Heart right ventricle (tissue), 16 donors: ENCODE data around the gene ZC3H12D. TPM values are rescaled to one million over a fixed set of nuclear protein-coding genes. Genes with fewer than 3 reads are reported as not detected.
A peak's percentile ranks its signal among the peaks of the same experiment; 100 is the strongest.

Experiments used
- ATAC-seq, 8 donors: fragments of 200-7000 bp; cut with Tn5 transposase; one replicate each; pipeline ENCODE4 v1.9.1; 2020; ENCODE audit warnings: mild to moderate bottlenecking in 8 of 8, moderate library complexity in 8 of 8, moderate number of reproducible peaks in 1 of 8
- DNase-seq, 2 donors: peaks; one replicate each; pipeline ENCODE4 v3.0.0-alpha.2; 2020
- H3K27ac ChIP-seq, 10 donors: fragments of 200-600 bp; sonication (generic) in 2 of 10; one replicate each; pipeline versions ENCODE4 v1.5.0 to v1.8.0; 2020 to 2022; ENCODE audit warnings: mild to moderate bottlenecking in 3 of 10
- H3K27me3 ChIP-seq, 7 donors: fragments of 200-600 bp; one replicate each; pipeline ENCODE4 v1.8.0; 2021 to 2022; ENCODE audit warnings: mild to moderate bottlenecking in 2 of 7
- H3K36me3 ChIP-seq, 9 donors: fragments of 200-600 bp; sonication (generic) in 1 of 9; one replicate each; pipeline versions ENCODE4 v1.5.0 to v1.8.0; 2020 to 2022; ENCODE audit warnings: mild to moderate bottlenecking in 2 of 9
- H3K4me1 ChIP-seq, 9 donors: fragments of 200-600 bp; sonication (generic) in 1 of 9; one replicate each; pipeline versions ENCODE4 v1.5.0 to v1.8.0; 2020 to 2022; ENCODE audit warnings: mild to moderate bottlenecking in 4 of 9
- H3K4me3 ChIP-seq, 10 donors: fragments of 200-600 bp; sonication (generic) in 2 of 10; one replicate each; pipeline versions ENCODE4 v1.5.0 to v1.8.0; 2020 to 2022; ENCODE audit warnings: mild to moderate bottlenecking in 7 of 10, moderate library complexity in 2 of 10
- H3K9me3 ChIP-seq, 11 donors: fragments of 200-600 bp in 10 of 11; sonication (generic) in 2 of 11; one replicate each; pipeline versions ENCODE4 v1.5.0 to v1.8.0; 2013 to 2022; ENCODE audit warnings: mild to moderate bottlenecking in 2 of 11, control low read depth in 1 of 11, moderate library complexity in 1 of 11
- whole genome bisulfite sequencing, 2 donors: extraction: QIAGEN DNeasy Blood & Tissue Kit; methylation state at CpG; one replicate each; pipeline ENCODE4 v1.1.7; 2013; ENCODE audit warnings: inconsistent platforms in 1 of 2; 5-methylcytosine and 5-hydroxymethylcytosine counted together
- intact Hi-C, 10 donors: fragments of 100-400 bp; cut with DNase I; formaldehyde crosslinking; loops; one replicate each; pipeline versions ENCODE4 v1.11.1 to v1.14.2; 2022
- polyA plus RNA-seq, 2 donors: library from polyadenylated mRNA; stranded (reverse); fragments of 200-250 nt; gene quantifications; one replicate each; pipeline ENCODE4 v1.2.3, GENCODE V29; 2013
- total RNA-seq, 10 donors: library from RNA; stranded (reverse); fragmentation: NEBNext Ultra II Directional in 3 of 10; extraction: Animal tissue kit (Norgen Biotek cat#: 25700) in 3 of 10; gene quantifications; one replicate each; pipeline versions ENCODE4 v1.2.1 to v1.2.4, GENCODE V29; 2021 to 2023
- TF ChIP-seq, protein P1 (sequence below), 9 donors: fragments of 200-600 bp; sonication (generic) in 2 of 9; IDR thresholded peaks; one replicate each; pipeline versions ENCODE4 v1.5.0 to v1.8.0; 2021 to 2022; ENCODE audit warnings: antibody characterized with exemption in 9 of 9, mild to moderate bottlenecking in 5 of 9, moderate library complexity in 1 of 9
- donor health status: Arrhythmogenic right ventricular cardiomyopathy.
- donor health status: ischemic (EF 13 %, LVEDD 7.1; RV severe dilation, severe dysfunction).
- donor health status: healthy with polysubstance abuse.
- donor health status: DM: no; HTN: yes; CAD: no.
- donor health status: DM: no; HTN: no; CAD: no.
- donor health status: ischemic (EF 25% LVEDD 6.9; RV normal size, moderate dysfunction).
- donor health status: ischemic (EF 25% LVEDD 5.7; RV mildly dilated, moderate dysfunction).
- donor health status: healthy.
- donor health status: DM: yes; HTN: yes; CAD: no.
- donor health status: Ischemic cardiomyopathy.
- donor health status: ischemic (EF 35%, LVEDD 5.7; RV mildly dilated, moderate dysfunction).
- donor health status: nonischemic (EF 11% LVEDD 7.7; RV severe dilation, severe dysfunction).
- donor health status: DM: yes; HTN: yes; CAD: no.
- donor health status: PGD.
- donor health status: ischemic (EF 29% LVEDD 5.4; RV normal size, mild dysfunction).
- donor health status: nonischemic (EF 23%, LVEDD 6.1; RV moderate dilation, normal function).

Gene ZC3H12D
- total and polyA plus RNA-seq, 12 donors: 0.14 to 1.2 (median 0.31) TPM

DNA sequence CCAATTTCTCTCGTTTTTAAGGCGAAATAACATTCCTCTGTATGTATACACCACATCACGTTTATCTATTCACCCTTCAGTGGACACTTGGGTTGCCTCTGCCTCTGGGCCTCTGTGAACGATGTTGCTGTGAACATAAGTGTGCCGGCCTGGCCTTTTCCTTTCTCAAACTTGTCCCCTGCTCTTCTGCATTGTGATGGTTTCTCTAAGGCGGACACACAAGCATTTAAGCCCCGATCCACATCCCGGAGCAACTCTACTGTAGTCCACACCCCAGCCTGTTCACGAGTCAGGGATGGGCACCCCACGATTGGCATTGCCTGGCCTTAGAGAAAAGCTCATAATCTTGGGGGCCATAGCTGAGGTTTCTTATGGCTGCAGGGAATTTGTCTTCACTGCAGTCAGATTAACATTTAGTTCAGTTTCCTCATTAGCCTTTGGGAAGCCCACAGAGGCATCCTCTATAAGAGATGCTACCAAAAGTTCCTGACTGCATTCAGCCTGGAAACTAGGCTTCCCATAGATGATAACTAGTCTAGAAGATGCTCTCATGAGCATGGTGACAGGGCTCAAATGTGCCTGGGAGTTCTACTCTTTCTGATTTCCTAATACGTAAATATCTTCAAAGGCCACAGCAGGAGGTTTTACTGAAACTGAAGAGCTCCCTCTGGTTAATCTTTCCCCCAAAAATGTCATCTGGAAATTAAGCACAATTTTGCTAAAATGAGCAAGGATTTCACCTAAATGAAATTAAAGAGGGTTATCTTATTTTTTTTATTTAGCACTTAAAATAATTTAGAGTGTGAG, 762 bp downstream of the ZC3H12D start:
- ATAC-seq (no peak), DNase-seq (no peak)
- TF ChIP-seq, protein P1, sequence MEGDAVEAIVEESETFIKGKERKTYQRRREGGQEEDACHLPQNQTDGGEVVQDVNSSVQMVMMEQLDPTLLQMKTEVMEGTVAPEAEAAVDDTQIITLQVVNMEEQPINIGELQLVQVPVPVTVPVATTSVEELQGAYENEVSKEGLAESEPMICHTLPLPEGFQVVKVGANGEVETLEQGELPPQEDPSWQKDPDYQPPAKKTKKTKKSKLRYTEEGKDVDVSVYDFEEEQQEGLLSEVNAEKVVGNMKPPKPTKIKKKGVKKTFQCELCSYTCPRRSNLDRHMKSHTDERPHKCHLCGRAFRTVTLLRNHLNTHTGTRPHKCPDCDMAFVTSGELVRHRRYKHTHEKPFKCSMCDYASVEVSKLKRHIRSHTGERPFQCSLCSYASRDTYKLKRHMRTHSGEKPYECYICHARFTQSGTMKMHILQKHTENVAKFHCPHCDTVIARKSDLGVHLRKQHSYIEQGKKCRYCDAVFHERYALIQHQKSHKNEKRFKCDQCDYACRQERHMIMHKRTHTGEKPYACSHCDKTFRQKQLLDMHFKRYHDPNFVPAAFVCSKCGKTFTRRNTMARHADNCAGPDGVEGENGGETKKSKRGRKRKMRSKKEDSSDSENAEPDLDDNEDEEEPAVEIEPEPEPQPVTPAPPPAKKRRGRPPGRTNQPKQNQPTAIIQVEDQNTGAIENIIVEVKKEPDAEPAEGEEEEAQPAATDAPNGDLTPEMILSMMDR (IDR thresholded peaks at IDR 0.05): no peak
- H3K4me1 ChIP-seq: peaks cover 0 to 54% (median 28%) of the 10 kb centered on the region in 9 donors
- H3K36me3 ChIP-seq: no peaks in the 10 kb centered on the region
- peak overlapping the region in 4 of 10 donors; percentile 5 to 58 (median 20) for H3K4me3 ChIP-seq
- intact Hi-C loops: no loop called here
- peaks cover 0 to 10% (median 0%) of the 10 kb centered on the region in 7 donors for H3K27me3 ChIP-seq
- peak overlapping the region in 8 of 10 donors; percentile 42 to 94 (median 77) for H3K27ac ChIP-seq
- no peaks in the 10 kb centered on the region for H3K9me3 ChIP-seq
- WGBS, 2 donors: 87 to 95% methylated on average over 11 of the region's 11 CpGs

DNA sequence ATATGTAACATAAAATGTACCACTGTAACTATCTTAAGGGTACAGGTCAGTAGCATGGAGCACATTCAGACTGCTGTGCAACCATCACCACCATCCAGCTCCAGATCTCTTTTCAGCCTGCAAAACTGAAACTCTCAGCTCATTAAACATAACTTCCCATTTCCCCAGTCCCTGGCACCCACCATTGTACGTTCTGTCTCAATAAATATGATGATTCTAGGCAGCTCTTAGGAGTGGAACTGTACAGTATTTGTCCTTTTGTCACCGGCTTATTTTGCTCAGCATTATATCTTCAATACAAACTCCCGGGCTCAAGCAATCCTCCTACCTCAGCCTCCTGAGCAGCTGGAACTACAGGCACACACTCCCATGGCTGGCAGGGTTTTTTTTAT, 1.5 kb downstream of the ZC3H12D start:
- peaks cover 0 to 13% (median 0%) of the 10 kb centered on the region in 7 donors for H3K27me3 ChIP-seq
- WGBS, 2 donors: 78 to 84% methylated on average over 3 of the region's 3 CpGs
- DNase-seq (no peak), ATAC-seq (peak in 1 of 8 donors; percentile 42)
- H3K4me3 ChIP-seq: peak overlapping the region in 2 of 10 donors; percentile 10 to 58
- peak overlapping the region in 7 of 10 donors; percentile 69 to 94 (median 78) for H3K27ac ChIP-seq
- H3K36me3 ChIP-seq: no peaks in the 10 kb centered on the region
- peaks cover 0 to 54% (median 28%) of the 10 kb centered on the region in 9 donors for H3K4me1 ChIP-seq
- intact Hi-C loops: no loop called here
- H3K9me3 ChIP-seq: no peaks in the 10 kb centered on the region
- TF ChIP-seq, protein P1 (IDR thresholded peaks at IDR 0.05): no peak

DNA sequence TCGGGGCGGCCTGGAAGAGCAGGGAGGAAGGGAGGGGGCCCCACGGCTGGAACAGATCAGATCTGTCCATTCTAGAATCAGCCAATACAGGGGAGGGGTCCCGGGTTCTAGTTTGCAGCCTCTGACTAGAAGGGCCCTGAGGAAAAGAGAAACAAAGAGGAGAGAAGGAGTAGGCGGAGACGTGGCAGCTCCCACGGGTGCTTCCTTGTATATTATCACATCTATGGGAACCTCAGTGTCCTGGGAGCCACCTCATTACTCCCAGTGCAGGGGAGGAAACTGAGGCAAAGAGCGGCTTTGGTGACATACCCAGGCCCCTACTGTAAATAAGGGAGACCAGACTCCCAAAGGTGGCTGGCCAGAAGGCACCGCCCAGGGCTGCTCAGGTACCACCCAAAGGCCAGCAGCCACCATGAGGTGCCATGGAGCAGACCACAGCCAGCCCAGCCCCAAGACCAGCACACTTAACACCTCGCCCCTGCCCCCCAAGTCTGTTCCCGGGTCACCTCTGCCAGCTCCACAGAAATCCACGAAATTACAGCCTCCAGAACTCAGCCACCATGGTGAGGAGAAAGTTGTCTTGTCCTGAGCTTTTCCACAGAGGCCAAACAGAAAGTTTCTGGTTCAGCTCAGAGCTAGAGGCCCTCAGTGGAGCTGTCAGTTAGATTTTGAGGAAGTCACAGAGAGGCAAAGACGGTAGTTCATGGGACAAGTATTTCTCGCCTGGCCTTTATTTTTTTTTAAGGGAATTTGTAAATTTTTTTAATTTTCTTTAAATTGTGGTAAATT, 2.1 kb downstream of the ZC3H12D start:
- DNase-seq: no peak
- Histone ChIP-seq H3K4me3 (peak overlapping the region in 8 of 10 donors; percentile 33 to 58 (median 51)), H3K4me1 (peaks cover 0 to 54% (median 28%) of the 10 kb centered on the region in 9 donors), H3K36me3 (no peaks in the 10 kb centered on the region), H3K9me3 (no peaks in the 10 kb centered on the region), H3K27me3 (peaks cover 0 to 13% (median 0%) of the 10 kb centered on the region in 7 donors), H3K27ac (peak overlapping the region; percentile 50 to 94 (median 77))
- ATAC-seq: peak in 5 of 8 donors; percentile 9 to 38 (median 32)
- TF ChIP-seq, protein P1 (IDR thresholded peaks at IDR 0.05): no peak
- WGBS, 2 donors: 60 to 73% methylated on average over 14 of the region's 14 CpGs
- intact Hi-C loops: no loop called here
